Measurements from ENCODE around the gene TRIM65.
A peak's percentile ranks its signal among the peaks of the same experiment; 100 is the strongest.

DNA sequence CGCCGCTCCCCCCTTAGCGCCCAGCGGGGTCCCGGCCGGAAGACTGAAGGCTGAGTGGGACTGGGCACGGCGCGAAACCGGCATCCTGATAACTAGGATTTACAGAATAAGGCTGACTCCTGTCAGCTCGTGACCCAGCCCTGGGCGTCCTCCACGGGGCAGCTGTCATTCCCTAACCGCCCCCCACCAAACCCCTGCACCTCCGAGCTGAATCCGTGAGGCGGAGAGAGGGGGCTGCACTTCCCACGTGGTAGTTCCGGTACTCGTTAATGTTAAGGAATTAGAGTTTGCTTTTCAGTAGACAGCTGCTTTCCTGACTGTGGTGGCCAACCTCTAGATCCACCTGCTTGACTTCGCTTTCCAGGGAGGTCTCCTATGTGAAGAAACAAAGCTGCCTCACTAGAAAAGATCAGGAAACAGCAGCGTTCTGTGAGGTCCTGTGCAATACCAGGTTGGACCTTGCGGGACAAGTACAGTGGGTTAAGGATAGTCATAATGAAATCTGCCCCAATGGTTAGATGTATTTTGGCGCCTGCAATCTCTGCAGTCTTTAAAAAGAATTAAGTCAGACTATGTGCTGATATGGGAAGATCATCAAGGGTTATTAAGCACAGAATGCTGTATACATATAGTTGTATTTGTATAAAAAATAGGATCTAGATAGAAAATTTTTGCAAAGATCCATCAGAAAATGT, 40.5 kb downstream of the TRIM65 start:
- TF ChIP-seq EZH2 (IDR thresholded peaks at IDR 0.05; ENCODE audit: borderline replicate concordance, control insufficient read depth, low read depth, low read length), result no peak
- TF ChIP-seq, protein P1, sequence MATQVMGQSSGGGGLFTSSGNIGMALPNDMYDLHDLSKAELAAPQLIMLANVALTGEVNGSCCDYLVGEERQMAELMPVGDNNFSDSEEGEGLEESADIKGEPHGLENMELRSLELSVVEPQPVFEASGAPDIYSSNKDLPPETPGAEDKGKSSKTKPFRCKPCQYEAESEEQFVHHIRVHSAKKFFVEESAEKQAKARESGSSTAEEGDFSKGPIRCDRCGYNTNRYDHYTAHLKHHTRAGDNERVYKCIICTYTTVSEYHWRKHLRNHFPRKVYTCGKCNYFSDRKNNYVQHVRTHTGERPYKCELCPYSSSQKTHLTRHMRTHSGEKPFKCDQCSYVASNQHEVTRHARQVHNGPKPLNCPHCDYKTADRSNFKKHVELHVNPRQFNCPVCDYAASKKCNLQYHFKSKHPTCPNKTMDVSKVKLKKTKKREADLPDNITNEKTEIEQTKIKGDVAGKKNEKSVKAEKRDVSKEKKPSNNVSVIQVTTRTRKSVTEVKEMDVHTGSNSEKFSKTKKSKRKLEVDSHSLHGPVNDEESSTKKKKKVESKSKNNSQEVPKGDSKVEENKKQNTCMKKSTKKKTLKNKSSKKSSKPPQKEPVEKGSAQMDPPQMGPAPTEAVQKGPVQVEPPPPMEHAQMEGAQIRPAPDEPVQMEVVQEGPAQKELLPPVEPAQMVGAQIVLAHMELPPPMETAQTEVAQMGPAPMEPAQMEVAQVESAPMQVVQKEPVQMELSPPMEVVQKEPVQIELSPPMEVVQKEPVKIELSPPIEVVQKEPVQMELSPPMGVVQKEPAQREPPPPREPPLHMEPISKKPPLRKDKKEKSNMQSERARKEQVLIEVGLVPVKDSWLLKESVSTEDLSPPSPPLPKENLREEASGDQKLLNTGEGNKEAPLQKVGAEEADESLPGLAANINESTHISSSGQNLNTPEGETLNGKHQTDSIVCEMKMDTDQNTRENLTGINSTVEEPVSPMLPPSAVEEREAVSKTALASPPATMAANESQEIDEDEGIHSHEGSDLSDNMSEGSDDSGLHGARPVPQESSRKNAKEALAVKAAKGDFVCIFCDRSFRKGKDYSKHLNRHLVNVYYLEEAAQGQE (IDR thresholded peaks at IDR 0.05; ENCODE audit: low read depth, low read length), result no peak
- TF ChIP-seq, protein P2, sequence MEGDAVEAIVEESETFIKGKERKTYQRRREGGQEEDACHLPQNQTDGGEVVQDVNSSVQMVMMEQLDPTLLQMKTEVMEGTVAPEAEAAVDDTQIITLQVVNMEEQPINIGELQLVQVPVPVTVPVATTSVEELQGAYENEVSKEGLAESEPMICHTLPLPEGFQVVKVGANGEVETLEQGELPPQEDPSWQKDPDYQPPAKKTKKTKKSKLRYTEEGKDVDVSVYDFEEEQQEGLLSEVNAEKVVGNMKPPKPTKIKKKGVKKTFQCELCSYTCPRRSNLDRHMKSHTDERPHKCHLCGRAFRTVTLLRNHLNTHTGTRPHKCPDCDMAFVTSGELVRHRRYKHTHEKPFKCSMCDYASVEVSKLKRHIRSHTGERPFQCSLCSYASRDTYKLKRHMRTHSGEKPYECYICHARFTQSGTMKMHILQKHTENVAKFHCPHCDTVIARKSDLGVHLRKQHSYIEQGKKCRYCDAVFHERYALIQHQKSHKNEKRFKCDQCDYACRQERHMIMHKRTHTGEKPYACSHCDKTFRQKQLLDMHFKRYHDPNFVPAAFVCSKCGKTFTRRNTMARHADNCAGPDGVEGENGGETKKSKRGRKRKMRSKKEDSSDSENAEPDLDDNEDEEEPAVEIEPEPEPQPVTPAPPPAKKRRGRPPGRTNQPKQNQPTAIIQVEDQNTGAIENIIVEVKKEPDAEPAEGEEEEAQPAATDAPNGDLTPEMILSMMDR (IDR thresholded peaks at IDR 0.05 in 2 of 3, conservative IDR thresholded peaks at IDR 0.05 in 1 of 3; ENCODE audit: control insufficient read depth in 2 of 3, extremely low read depth in 1 of 3, insufficient read depth in 1 of 3, low read depth in 3 of 3, low read length in 3 of 3), result peak in 2 of 3 experiments; percentile 49 to 52; a peak in 3 of 6 replicates
- peak; percentile 64; the same call in 1 of the 2 replicates for TF ChIP-seq RAD21 (IDR thresholded peaks at IDR 0.05; ENCODE audit: insufficient read depth, low read depth, low read length)
- TF ChIP-seq, protein P3, sequence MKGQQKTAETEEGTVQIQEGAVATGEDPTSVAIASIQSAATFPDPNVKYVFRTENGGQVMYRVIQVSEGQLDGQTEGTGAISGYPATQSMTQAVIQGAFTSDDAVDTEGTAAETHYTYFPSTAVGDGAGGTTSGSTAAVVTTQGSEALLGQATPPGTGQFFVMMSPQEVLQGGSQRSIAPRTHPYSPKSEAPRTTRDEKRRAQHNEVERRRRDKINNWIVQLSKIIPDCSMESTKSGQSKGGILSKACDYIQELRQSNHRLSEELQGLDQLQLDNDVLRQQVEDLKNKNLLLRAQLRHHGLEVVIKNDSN (IDR thresholded peaks at IDR 0.05; ENCODE audit: borderline replicate concordance, extremely low read length, insufficient read depth, low read depth, low read length), result no peak
- TF ChIP-seq TARDBP (IDR thresholded peaks at IDR 0.05; ENCODE audit: borderline replicate concordance), result no peak
- TF ChIP-seq, protein P4, sequence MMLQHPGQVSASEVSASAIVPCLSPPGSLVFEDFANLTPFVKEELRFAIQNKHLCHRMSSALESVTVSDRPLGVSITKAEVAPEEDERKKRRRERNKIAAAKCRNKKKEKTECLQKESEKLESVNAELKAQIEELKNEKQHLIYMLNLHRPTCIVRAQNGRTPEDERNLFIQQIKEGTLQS (IDR thresholded peaks at IDR 0.05; ENCODE audit: borderline replicate concordance, extremely low read depth, low read depth, low read length), result no peak
- no peak for TF ChIP-seq POLR2A (IDR thresholded peaks at IDR 0.05; ENCODE audit: low read depth, low read length)
- TF ChIP-seq CBX3 (IDR thresholded peaks at IDR 0.05; ENCODE audit: borderline replicate concordance, low read depth), result no peak
- TF ChIP-seq MXI1 (IDR thresholded peaks at IDR 0.05; ENCODE audit: low read depth, low read length), result no peak
- TF ChIP-seq, protein P5, sequence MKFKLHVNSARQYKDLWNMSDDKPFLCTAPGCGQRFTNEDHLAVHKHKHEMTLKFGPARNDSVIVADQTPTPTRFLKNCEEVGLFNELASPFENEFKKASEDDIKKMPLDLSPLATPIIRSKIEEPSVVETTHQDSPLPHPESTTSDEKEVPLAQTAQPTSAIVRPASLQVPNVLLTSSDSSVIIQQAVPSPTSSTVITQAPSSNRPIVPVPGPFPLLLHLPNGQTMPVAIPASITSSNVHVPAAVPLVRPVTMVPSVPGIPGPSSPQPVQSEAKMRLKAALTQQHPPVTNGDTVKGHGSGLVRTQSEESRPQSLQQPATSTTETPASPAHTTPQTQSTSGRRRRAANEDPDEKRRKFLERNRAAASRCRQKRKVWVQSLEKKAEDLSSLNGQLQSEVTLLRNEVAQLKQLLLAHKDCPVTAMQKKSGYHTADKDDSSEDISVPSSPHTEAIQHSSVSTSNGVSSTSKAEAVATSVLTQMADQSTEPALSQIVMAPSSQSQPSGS (IDR thresholded peaks at IDR 0.05; ENCODE audit: low read length), result no peak
- TF ChIP-seq ZNF274 (IDR thresholded peaks at IDR 0.05; ENCODE audit: insufficient read depth, insufficient read length), result no peak
- TF ChIP-seq, protein P6, sequence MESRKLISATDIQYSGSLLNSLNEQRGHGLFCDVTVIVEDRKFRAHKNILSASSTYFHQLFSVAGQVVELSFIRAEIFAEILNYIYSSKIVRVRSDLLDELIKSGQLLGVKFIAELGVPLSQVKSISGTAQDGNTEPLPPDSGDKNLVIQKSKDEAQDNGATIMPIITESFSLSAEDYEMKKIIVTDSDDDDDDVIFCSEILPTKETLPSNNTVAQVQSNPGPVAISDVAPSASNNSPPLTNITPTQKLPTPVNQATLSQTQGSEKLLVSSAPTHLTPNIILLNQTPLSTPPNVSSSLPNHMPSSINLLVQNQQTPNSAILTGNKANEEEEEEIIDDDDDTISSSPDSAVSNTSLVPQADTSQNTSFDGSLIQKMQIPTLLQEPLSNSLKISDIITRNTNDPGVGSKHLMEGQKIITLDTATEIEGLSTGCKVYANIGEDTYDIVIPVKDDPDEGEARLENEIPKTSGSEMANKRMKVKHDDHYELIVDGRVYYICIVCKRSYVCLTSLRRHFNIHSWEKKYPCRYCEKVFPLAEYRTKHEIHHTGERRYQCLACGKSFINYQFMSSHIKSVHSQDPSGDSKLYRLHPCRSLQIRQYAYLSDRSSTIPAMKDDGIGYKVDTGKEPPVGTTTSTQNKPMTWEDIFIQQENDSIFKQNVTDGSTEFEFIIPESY (IDR thresholded peaks at IDR 0.05), result no peak

Measured in GM12878 (cell line).